ENCODE data around the gene CELF2.

The CELF2 gene

DNA sequence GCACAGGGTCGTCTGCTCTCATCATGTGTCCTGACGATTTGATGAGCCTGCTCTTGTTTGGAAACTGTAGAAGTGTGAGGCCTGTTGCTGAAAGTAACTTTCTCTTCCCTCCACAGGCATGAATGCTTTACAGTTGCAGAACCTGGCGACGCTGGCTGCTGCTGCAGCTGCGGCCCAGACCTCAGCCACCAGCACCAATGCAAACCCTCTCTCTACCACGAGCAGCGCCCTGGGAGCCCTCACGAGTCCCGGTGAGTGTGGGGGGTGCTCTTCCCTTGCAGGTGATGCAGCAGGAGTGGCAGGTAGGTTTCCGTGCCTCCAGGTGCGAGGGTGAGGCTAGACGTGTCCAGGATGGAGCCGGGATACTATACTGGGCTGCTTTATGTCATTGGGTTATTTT lies 270.6 kb downstream of the CELF2 start:
- TF ChIP-seq, protein P1, sequence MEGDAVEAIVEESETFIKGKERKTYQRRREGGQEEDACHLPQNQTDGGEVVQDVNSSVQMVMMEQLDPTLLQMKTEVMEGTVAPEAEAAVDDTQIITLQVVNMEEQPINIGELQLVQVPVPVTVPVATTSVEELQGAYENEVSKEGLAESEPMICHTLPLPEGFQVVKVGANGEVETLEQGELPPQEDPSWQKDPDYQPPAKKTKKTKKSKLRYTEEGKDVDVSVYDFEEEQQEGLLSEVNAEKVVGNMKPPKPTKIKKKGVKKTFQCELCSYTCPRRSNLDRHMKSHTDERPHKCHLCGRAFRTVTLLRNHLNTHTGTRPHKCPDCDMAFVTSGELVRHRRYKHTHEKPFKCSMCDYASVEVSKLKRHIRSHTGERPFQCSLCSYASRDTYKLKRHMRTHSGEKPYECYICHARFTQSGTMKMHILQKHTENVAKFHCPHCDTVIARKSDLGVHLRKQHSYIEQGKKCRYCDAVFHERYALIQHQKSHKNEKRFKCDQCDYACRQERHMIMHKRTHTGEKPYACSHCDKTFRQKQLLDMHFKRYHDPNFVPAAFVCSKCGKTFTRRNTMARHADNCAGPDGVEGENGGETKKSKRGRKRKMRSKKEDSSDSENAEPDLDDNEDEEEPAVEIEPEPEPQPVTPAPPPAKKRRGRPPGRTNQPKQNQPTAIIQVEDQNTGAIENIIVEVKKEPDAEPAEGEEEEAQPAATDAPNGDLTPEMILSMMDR (IDR thresholded peaks at IDR 0.05): no peak
- Histone ChIP-seq H3K9ac (no peak overlapping the region), H2AFZ (no peak overlapping the region), H3K4me2 (ENCODE audit: low read length) (no peak overlapping the region), H3K27ac (no peak overlapping the region), H3K4me3 (ENCODE audit: low read depth, low read length) (no peak overlapping the region), H3K36me3 (ENCODE audit: control insufficient read depth, insufficient read depth, low read length) (no peaks in the 10 kb centered on the region), H3K27me3 (ENCODE audit: control insufficient read depth, insufficient read depth, low read length) (no peaks in the 10 kb centered on the region), H3K79me2 (no peaks in the 10 kb centered on the region), H3K4me1 (no peaks in the 10 kb centered on the region), H3K9me3 (ENCODE audit: control insufficient read depth, low read length) (no peaks in the 10 kb centered on the region)

DNA sequence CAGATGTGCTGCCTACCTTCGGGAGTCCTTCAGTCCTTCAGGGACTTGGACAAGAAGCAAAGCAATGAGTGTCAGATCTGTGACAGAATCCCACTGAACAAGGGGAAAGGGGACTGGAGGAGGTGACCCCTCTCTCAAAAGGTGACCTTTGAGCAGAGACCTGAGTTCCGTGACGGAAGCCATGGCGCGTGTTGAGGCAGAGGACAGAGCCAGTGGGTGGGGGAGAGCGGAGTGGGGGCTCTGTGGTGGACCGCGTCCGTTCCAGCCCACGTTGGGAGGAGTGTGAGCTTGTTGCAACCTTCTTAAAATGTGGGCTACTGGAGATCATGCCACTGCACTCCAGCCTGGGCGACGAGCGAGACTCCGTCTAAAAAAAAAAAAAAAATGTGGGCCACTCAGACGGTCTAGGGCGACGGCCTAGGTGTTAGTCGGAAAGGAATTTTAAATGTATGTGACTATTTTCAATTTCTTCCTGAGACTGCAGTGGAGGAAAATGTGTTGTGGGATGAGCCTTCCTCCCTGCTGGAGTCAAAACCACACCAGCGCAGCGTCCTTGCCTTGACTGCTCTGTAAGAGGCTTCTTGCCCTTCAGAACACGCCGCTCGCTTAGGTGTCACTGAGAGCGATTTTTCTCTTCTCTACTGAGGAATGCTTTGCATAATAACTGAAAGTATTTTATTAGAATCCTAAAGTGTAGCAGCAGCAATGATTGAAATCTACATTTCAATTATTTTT lies 272.7 kb downstream of the CELF2 start:
- Histone ChIP-seq H3K79me2 (no peaks in the 10 kb centered on the region), H3K4me2 (ENCODE audit: low read length) (no peak overlapping the region), H3K36me3 (ENCODE audit: control insufficient read depth, insufficient read depth, low read length) (no peaks in the 10 kb centered on the region), H3K4me1 (no peaks in the 10 kb centered on the region), H3K9me3 (ENCODE audit: control insufficient read depth, low read length) (no peaks in the 10 kb centered on the region), H3K27me3 (ENCODE audit: control insufficient read depth, insufficient read depth, low read length) (no peaks in the 10 kb centered on the region), H3K9ac (no peak overlapping the region), H2AFZ (no peak overlapping the region), H3K27ac (no peak overlapping the region), H3K4me3 (ENCODE audit: low read depth, low read length) (no peak overlapping the region)
- TF ChIP-seq, protein P1 (IDR thresholded peaks at IDR 0.05): no peak

DNA sequence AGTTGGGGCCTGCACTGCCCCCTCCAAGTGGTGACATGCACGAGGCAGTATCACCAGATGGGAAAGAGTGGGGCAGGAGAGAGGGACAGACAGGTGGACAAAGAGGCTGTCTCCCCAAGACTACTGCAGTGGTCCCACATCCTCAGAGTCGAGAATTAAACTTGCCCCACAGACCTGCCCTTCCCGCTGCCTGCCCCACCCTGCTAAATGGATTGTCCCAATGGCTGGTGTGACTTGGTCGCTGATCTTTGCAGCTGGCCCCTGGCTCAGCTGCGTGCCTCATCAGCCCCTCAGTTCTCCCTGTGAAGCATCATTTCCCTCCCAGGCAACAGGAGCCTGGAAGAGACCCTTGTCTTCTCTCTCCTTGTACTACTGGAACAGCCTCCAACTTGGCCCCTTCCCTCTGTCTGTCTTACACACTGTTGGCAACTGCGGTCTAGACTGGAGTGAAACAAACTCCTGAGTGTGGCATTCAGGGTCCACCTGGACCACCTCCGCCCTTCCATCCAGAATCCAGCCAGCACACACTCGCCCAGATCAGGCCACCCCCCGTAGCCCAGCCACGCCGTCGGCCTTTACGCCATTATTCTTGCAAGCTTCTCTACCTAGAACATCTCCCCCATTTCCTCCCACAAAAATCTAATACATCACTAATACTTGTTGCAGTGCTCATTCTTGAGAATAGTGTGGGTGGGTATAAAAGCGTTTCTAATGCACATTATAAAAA lies 275.1 kb downstream of the CELF2 start:
- no peak overlapping the region for H3K4me2 ChIP-seq (ENCODE audit: low read length)
- no peak overlapping the region for H2AFZ ChIP-seq
- no peak overlapping the region for H3K9ac ChIP-seq
- no peak overlapping the region for H3K27ac ChIP-seq
- TF ChIP-seq, protein P1 (IDR thresholded peaks at IDR 0.05): no peak
- no peaks in the 10 kb centered on the region for H3K79me2 ChIP-seq
- no peaks in the 10 kb centered on the region for H3K4me1 ChIP-seq
- no peaks in the 10 kb centered on the region for H3K27me3 ChIP-seq (ENCODE audit: control insufficient read depth, insufficient read depth, low read length)
- H3K4me3 ChIP-seq (ENCODE audit: low read depth, low read length): no peak overlapping the region
- H3K36me3 ChIP-seq (ENCODE audit: control insufficient read depth, insufficient read depth, low read length): no peaks in the 10 kb centered on the region
- H3K9me3 ChIP-seq (ENCODE audit: control insufficient read depth, low read length): no peaks in the 10 kb centered on the region

DNA sequence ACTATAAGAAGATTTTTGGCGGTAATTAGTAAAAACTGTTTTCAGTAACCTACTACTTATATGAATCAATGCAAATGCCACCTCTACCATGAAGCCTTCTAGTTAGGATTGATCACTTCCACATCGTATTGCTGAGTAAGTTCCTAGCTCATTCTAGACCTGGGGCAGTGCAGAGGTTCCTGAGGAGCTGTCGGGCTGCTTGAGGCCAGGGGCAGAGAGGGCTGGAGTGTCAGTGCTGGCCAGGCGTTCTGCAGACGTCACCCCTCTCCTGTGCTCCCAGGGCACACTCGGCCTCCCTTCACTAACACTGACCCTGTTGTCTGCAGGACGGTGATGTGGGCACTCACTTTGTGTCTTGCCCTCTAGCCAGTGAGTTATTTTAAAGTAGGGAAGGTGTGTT lies 275.7 kb downstream of the CELF2 start:
- H3K36me3 ChIP-seq (ENCODE audit: control insufficient read depth, insufficient read depth, low read length): no peaks in the 10 kb centered on the region

More for the DNA sequence above, 275.7 kb downstream of the CELF2 start:
- Histone ChIP-seq H3K9me3 (ENCODE audit: control insufficient read depth, low read length) (no peaks in the 10 kb centered on the region), H3K4me3 (ENCODE audit: low read depth, low read length) (no peak overlapping the region), H3K79me2 (no peaks in the 10 kb centered on the region), H3K27ac (no peak overlapping the region), H3K9ac (no peak overlapping the region), H3K27me3 (ENCODE audit: control insufficient read depth, insufficient read depth, low read length) (no peaks in the 10 kb centered on the region), H3K4me1 (no peaks in the 10 kb centered on the region), H3K4me2 (ENCODE audit: low read length) (no peak overlapping the region), H2AFZ (no peak overlapping the region)
- TF ChIP-seq, protein P1 (IDR thresholded peaks at IDR 0.05): no peak

Measured in parathyroid adenoma (tissue), 2 donors.